Choroid plexus epithelial cell (primary cell): ENCODE data around the gene TBC1D24.
A peak's percentile ranks its signal among the peaks of the same experiment; 100 is the strongest.

ENCODE experiments used
- DNase-seq: peaks from one replicate; pipeline ENCODE4 v3.0.0-alpha.2; 2010; ENCODE audit warnings: low read depth
- H3K4me3 ChIP-seq: 2 replicates; pipeline ENCODE4 v1.5.1; 2011; ENCODE audit warnings: low read depth, mild to moderate bottlenecking, control low read depth, low read length, moderate library complexity
- TF ChIP-seq, protein P1 (sequence below): conservative IDR thresholded peaks from 2 replicates; pipeline ENCODE4 v1.5.1; 2011; ENCODE audit warnings: low read depth, mild to moderate bottlenecking, control low read depth, inconsistent platforms, low read length, moderate library complexity

Gene TBC1D24

DNA sequence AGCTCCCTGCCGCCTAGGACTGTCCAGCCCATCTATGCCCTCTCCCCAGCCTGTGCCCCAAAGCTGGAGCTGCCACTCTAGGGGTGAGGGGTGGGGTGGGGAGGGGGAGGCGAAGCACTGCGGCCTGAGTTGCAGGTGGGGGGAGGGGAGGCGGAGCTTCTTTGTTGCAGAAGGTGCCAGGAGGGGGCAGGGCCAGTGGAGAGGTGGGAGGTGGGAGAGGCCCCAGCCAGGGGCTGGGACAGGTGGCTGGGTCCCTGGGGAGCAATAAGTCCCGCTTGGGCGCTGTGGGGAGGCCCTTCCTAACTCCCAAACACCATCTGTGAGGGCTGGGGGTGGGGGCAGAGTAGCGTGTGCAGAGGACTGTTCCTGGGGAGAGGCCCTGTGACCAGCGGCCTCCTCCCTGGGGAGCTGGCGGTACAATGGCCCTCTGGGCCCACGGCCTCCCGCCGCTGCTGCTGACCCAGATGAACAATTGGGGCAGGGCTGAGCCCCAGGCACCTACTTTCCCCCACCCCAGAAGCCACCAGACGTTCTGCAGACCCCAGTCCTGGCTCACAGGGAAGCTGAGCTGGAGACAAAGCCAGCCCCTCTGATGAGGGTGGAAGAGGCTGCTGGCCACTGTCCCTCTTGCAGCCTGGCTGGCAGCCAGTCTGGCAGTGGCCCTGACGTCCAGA is 6.1 kb upstream of the TBC1D24 start:
- no peak for DNase-seq
- no peak overlapping the region for H3K4me3 ChIP-seq
- TF ChIP-seq, protein P1, sequence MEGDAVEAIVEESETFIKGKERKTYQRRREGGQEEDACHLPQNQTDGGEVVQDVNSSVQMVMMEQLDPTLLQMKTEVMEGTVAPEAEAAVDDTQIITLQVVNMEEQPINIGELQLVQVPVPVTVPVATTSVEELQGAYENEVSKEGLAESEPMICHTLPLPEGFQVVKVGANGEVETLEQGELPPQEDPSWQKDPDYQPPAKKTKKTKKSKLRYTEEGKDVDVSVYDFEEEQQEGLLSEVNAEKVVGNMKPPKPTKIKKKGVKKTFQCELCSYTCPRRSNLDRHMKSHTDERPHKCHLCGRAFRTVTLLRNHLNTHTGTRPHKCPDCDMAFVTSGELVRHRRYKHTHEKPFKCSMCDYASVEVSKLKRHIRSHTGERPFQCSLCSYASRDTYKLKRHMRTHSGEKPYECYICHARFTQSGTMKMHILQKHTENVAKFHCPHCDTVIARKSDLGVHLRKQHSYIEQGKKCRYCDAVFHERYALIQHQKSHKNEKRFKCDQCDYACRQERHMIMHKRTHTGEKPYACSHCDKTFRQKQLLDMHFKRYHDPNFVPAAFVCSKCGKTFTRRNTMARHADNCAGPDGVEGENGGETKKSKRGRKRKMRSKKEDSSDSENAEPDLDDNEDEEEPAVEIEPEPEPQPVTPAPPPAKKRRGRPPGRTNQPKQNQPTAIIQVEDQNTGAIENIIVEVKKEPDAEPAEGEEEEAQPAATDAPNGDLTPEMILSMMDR = no peak

DNA sequence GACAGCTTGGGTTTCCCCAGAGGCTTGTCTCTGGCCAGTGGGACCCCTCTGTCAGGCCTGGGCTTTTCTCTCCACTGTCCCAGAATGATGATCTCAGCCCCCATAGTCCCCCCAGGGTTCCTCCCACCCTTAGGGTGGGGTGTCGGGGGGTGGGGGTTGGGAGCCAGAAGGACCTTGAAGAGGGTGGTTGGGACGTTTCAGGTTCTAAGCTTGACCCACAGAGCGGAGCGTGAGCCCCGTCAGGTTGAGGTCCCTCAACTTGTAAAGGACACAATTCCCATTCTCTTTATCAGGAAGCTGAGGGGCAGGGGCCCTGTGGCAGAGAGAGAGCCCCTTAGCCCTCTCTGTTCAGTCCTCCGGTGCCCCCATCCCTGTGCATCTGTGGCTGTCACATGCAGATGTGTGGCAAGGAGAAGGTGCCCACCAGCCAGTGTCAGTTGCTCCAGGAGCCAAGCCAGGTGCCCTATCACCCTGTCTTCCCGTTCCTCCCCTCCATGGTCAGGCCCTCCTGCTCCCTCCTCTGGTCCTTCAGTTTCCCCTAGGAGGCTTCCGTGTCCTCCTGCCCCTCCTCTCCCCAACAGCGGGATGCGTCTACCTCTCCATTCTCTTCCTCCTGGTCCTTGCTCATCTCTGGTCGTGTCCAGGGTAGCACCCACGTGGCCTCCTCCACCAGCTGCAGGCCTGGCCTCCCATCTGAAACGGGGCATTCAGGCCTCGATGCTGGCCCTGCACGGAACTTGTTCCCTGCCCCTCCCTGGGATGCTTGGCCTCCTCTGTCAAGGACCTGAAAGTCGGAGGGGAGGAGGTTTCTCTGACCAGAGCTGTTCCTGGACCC is 5.3 kb upstream of the TBC1D24 start:
- H3K4me3 ChIP-seq = no peak overlapping the region
- TF ChIP-seq, protein P1 = no peak
- DNase-seq = no peak

DNA sequence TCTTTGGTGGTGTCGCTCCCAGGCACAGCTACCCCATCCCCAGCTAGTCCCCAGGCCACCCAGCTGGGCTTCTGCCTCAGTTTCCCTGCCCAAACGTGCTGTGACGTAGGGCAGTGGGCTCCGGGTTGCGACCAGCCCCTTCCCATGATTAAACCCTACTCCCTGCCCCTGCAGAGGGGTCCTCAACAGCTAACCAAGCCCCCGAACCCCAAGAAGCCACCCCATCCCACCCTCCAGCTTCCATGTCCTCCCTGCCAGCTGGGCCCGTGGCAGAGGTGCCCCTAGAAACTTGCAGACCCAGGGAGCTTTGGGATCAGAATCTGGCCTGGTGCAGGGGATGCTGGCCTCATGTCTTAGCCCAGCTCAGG is 4.7 kb upstream of the TBC1D24 start:
- no peak for DNase-seq
- no peak overlapping the region for H3K4me3 ChIP-seq
- TF ChIP-seq, protein P1 = no peak

DNA sequence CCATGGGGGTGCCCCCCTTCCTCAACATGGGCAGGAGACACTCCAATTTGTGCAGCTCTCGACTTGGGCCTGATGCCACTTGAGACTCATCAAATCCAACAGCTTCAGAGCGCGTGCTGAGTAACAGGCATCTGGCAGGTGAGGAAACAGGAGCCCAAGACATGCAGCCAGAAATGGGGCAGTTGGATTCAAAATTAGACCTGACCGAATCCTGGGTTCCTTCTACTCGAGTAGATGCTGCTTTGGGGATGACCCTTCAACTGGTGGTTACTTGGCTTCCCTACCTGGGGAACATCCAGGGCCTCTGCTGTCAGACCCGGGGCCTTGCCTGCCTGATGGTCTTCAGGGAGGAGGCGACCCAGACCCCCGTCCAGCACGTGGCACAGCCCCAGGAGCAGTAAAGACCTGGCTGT is 4.3 kb upstream of the TBC1D24 start:
- no peak overlapping the region for H3K4me3 ChIP-seq
- TF ChIP-seq, protein P1 = no peak

GRCh38 chr16:2471016-2471652 is 3.8 kb upstream of the TBC1D24 start, which contains the start of gene NTN3:
Gene NTN3, plus strand, starts transcription at chr16:2471297. Its CDS starts 405 bp downstream, at chr16:2471702.
- DNase-seq = no peak
- peak within 1 kb of the TSS; percentile 31 for H3K4me3 ChIP-seq
- TF ChIP-seq, protein P1 = no peak

More for the DNA sequence above, 4.3 kb upstream of the TBC1D24 start:
- no peak for DNase-seq

DNA sequence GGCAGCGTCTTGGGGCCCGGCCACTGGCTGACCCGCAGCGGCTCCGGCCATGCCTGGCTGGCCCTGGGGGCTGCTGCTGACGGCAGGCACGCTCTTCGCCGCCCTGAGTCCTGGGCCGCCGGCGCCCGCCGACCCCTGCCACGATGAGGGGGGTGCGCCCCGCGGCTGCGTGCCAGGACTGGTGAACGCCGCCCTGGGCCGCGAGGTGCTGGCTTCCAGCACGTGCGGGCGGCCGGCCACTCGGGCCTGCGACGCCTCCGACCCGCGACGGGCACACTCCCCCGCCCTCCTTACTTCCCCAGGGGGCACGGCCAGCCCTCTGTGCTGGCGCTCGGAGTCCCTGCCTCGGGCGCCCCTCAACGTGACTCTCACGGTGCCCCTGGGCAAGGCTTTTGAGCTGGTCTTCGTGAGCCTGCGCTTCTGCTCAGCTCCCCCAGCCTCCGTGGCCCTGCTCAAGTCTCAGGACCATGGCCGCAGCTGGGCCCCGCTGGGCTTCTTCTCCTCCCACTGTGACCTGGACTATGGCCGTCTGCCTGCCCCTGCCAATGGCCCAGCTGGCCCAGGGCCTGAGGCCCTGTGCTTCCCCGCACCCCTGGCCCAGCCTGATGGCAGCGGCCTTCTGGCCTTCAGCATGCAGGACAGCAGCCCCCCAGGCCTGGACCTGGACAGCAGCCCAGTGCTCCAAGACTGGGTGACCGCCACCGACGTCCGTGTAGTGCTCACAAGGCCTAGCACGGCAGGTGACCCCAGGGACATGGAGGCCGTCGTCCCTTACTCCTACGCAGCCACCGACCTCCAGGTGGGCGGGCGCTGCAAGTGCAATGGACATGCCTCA is 3.1 kb upstream of the TBC1D24 start:
- TF ChIP-seq, protein P1 = no peak
- DNase-seq = no peak
- H3K4me3 ChIP-seq = peak overlapping the region; percentile 31
